Liver (tissue), 3 donors: ENCODE data around the gene DYRK3.

Source experiments
- ATF3 ChIP-seq: IDR thresholded peaks from 2 replicates; pipeline ENCODE4 v1.6.1; 2016; ENCODE audit warnings: antibody characterized with exemption
- CTCF ChIP-seq: fragments of 150-350 bp; IDR thresholded peaks from 2 replicates; pipeline ENCODE4 v1.5.1; 2017; ENCODE audit warnings: improper control_type of control experiment, low read depth, low read length; ENCODE audit not compliant: missing input control
- EGR1 ChIP-seq, 2 donors: IDR thresholded peaks; 2 replicates each; pipeline ENCODE4 v1.6.1; 2016 to 2018; ENCODE audit warnings: antibody characterized with exemption in 2 of 2, low read depth in 2 of 2
- GABPA ChIP-seq, 2 donors: IDR thresholded peaks in 1 of 2; conservative IDR thresholded peaks in 1 of 2; 2 replicates each; pipeline ENCODE4 v1.6.1; 2016; ENCODE audit warnings: antibody characterized with exemption in 2 of 2, mild to moderate bottlenecking in 1 of 2, moderate library complexity in 1 of 2
- JUND ChIP-seq, 2 donors: IDR thresholded peaks; 2 replicates each; pipeline ENCODE4 v1.6.1; 2016; ENCODE audit warnings: antibody characterized with exemption in 2 of 2
- MAX ChIP-seq: IDR thresholded peaks from 2 replicates; pipeline ENCODE4 v1.6.1; 2016; ENCODE audit warnings: antibody characterized with exemption
- RAD21 ChIP-seq, 2 donors: IDR thresholded peaks; 2 replicates each; pipeline ENCODE4 v1.6.1; 2016; ENCODE audit warnings: antibody characterized with exemption in 2 of 2, mild to moderate bottlenecking in 2 of 2
- REST ChIP-seq: IDR thresholded peaks from 2 replicates; pipeline ENCODE4 v1.6.1; 2016; ENCODE audit warnings: antibody characterized with exemption, mild to moderate bottlenecking
- RXRA ChIP-seq, 2 donors: IDR thresholded peaks; 2 replicates each; pipeline ENCODE4 v1.6.1; 2017 to 2018; ENCODE audit warnings: antibody characterized with exemption in 2 of 2, mild to moderate bottlenecking in 1 of 2
- SP1 ChIP-seq: IDR thresholded peaks from 2 replicates; pipeline ENCODE4 v1.6.1; 2018; ENCODE audit warnings: antibody characterized with exemption, mild to moderate bottlenecking
- TAF1 ChIP-seq: conservative IDR thresholded peaks from 2 replicates; pipeline ENCODE4 v1.6.1; 2016; ENCODE audit warnings: antibody characterized with exemption, mild to moderate bottlenecking
- YY1 ChIP-seq: IDR thresholded peaks from 2 replicates; pipeline ENCODE4 v1.6.1; 2016; ENCODE audit warnings: antibody characterized with exemption, mild to moderate bottlenecking
- ZBTB33 ChIP-seq: IDR thresholded peaks from 2 replicates; pipeline ENCODE4 v1.6.1; 2016; ENCODE audit warnings: antibody characterized with exemption
- donor health status: healthy.
- donor health status: healthy.

- no peak for TF ChIP-seq CTCF
- TF ChIP-seq REST: no peak
- no peak for TF ChIP-seq ATF3
- TF ChIP-seq RXRA (IDR thresholded peaks at IDR 0.05): no peak
- TF ChIP-seq ZBTB33: no peak
- no peak for TF ChIP-seq GABPA (IDR thresholded peaks at IDR 0.05 in 1 of 2, conservative IDR thresholded peaks at IDR 0.05 in 1 of 2)
- TF ChIP-seq YY1: no peak
- no peak for TF ChIP-seq SP1
- TF ChIP-seq RAD21 (IDR thresholded peaks at IDR 0.05): no peak
- no peak for TF ChIP-seq EGR1 (IDR thresholded peaks at IDR 0.05; ENCODE audit: low read depth in 2 of 2)
- no peak for TF ChIP-seq TAF1
- no peak for TF ChIP-seq JUND (IDR thresholded peaks at IDR 0.05)
- TF ChIP-seq MAX: no peak
Observed at GRCh38 chr1:206604861-206605260, 30.5 kb upstream of the DYRK3 start.
